Activated T-helper 1 cell treated with Interleukin-2 at 50 U/mL for 16 hours (primary cell): ENCODE data around the gene CLASRP.
"Not testable (repeated sequence)": the region's sequence is repeated elsewhere in the genome, so short reads cannot be mapped to it uniquely, and the experiment has no call there.

Experiments
- DNase-seq: peaks from one replicate; pipeline ENCODE4 v3.0.0-alpha.2; 2020; ENCODE audit warnings: low read depth

The CLASRP gene

GRCh38 chr19:45103508-45104319 lies 64.9 kb downstream of the CLASRP start:
- no peak for DNase-seq

- DNase-seq: no peak
Measured at GRCh38 chr19:45104658-45105349, 66.0 kb downstream of the CLASRP start.

- not testable (repeated sequence) for DNase-seq
Measured at GRCh38 chr19:45106363-45106762, 67.5 kb downstream of the CLASRP start.

- no peak for DNase-seq
Measured at GRCh38 chr19:45107621-45108150, 68.8 kb downstream of the CLASRP start.

- DNase-seq: no peak
Measured at GRCh38 chr19:45110851-45111266, 72.0 kb downstream of the CLASRP start.

- DNase-seq: no peak
Measured at GRCh38 chr19:45112111-45112827, 73.4 kb downstream of the CLASRP start.

GRCh38 chr19:45113628-45114027 lies 74.8 kb downstream of the CLASRP start:
- no peak for DNase-seq

- no peak for DNase-seq
Measured at GRCh38 chr19:45114116-45114515, 75.3 kb downstream of the CLASRP start.

- DNase-seq: no peak
Measured at GRCh38 chr19:45115809-45116615, 77.2 kb downstream of the CLASRP start.

GRCh38 chr19:45117167-45117594 lies 78.3 kb downstream of the CLASRP start:
- DNase-seq: no peak

GRCh38 chr19:45117671-45118070 lies 78.8 kb downstream of the CLASRP start:
- no peak for DNase-seq

GRCh38 chr19:45118106-45118505 lies 79.3 kb downstream of the CLASRP start:
- no peak for DNase-seq

GRCh38 chr19:45118591-45119355 lies 79.9 kb downstream of the CLASRP start:
- DNase-seq: not testable (repeated sequence)

GRCh38 chr19:45119582-45119981 lies 80.7 kb downstream of the CLASRP start:
- no peak for DNase-seq
